ENCODE results near the gene MUCL3.

DNA sequence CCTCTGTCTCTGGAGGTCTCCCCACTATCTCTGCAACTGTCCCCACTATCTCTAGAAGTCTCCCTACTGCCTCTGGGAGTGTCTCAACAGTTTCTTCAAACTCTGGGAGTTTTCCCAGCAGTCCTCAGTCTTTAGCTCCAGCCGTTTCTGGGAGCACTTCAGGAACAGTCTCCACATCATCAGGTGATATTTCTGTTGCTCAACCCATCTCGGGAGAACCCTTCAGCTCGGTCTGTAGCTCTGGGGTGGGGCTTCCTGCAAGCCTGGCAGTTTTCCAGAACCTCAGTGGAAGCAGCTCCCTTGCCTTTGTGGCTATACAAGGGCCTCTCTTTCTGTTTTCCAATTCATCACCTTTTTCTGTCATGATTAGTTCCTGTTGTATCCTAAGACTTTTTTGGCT lies 5.8 kb upstream of the MUCL3 start:
- no peak for TF ChIP-seq CTCF (IDR thresholded peaks at IDR 0.05)
- TF ChIP-seq POLR2A (IDR thresholded peaks at IDR 0.05) = no peak
